ENCODE measurements around the gene KLK5.
A peak's percentile ranks its signal among the peaks of the same experiment; 100 is the strongest.
"Not testable (repeated sequence)": the region's sequence is repeated elsewhere in the genome, so short reads cannot be mapped to it uniquely, and the experiment has no call there.

Gene KLK5, protein sequence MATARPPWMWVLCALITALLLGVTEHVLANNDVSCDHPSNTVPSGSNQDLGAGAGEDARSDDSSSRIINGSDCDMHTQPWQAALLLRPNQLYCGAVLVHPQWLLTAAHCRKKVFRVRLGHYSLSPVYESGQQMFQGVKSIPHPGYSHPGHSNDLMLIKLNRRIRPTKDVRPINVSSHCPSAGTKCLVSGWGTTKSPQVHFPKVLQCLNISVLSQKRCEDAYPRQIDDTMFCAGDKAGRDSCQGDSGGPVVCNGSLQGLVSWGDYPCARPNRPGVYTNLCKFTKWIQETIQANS

DNA sequence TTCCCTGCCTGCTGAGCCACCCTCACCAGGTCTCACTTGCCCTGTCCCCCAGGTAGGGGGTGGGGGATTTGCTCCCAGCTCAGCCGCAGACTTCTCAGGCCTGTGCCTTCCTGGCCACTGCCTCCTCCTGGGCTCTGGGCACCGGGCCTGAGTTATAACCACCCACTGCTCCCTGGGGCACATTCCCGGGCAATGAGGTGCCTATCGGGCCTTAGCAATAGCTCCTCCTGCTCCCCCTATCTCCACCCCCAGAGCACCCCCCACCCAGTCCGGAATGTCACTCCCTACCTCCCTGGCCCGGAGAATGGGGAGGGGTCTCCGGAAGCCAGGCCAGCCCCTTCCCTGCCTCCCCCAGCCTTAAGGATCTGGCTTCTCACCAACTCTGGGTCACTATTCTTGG, at the start of gene KLK5:
Gene KLK5, minus strand, starts transcription at position 129 of the 400 bp plus-strand sequence. CDS start 381 bp downstream, outside the sequence.
- DNase-seq, result peak in 1 of 10 donors; percentile 55
- intact Hi-C loops (cut with DNase I), result no loop called here

DNA sequence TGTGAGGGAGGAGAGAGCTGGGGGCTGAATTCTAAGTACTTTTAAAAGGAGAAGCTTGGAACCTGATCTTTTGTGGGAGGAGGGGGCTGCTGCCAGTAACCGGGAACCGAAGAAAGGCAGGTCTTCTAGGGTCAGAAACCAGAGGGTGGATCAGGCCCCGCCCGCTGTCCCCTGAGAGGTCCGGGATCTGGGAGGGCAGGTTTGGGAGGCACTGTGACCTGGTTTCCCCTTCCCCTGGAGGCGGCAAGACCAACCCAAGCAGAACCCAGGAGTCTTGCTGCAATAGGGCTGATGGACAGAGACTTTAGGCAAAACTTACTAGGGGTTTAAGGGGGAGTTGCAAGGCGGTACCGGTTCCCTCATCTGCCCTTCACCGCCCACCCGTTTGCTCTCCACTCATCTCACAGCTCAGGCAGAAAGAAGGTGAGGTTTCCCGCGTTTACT, 49.3 kb upstream of the KLK5 start:
- intact Hi-C loops (cut with DNase I), result no loop called here
- no peak for DNase-seq

DNA sequence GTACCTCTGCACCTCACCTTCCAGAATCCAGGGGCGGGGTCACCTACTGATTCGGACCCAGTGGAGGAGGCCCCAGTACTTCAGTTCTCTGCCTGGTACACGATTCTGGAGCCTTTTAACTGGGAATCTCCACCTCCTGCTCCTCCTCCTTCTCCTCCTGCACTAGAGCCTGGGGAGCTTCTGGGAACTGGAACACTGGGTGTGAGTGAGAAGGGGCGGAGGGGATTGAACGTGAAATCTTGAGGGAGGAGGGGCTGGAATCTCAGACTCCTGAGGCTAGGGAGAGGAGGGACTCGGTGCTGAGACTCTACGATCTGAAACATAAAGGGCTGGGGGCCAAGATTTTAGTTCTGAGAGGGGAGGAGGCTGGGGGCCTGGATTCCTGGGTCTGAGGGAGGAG, 48.7 kb upstream of the KLK5 start, which contains the start of gene KLK8:
Gene KLK8, minus strand, starts transcription at position 90 of the 400 bp plus-strand sequence. CDS start 437 bp downstream, outside the sequence.
- DNase-seq, result no peak
- intact Hi-C loops (cut with DNase I), result no loop called here

DNA sequence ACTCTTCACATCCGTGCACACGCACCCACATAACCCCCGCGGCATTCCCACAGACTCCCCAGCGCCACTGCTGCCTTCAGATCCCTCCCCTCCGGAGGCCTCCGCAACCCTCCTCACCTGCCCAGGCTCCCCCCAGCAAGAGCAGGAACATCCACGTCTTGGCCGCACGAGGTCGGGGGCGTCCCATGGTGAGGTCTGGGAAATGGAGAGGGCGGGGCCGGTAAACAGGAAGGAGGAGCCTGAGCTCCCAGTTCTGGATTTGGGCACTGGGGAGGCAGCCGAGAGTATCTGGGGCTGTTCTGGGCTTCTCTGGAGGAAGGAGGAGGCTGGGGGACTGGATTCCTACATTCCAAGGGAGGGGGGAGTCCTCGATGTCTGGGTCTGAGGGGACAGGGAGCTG, 48.1 kb upstream of the KLK5 start:
- intact Hi-C loops (cut with DNase I), result no loop called here
- peak in 1 of 10 donors; percentile 37 for DNase-seq

DNA sequence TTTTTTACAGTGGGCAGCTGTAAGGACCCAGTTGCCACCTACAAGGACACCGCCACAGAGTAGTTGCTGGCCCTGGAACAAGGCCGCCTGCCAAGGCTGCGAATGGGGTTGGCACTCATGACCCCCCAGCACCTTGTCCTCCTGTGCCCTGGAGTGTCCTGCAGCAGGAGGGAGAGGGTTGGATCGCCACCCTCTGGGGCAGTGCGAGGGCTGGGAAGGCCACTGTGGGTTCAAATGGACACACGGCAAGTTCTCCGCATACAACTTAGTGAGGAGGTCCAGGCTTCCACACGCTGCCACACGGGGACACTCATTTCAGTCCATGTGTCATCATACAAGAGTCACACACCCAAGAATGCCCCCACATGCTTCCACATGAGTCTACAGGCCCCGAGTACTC, 47.6 kb upstream of the KLK5 start:
- peak in 1 of 10 donors; percentile 51 for DNase-seq
- intact Hi-C loops (cut with DNase I), result no loop called here

DNA sequence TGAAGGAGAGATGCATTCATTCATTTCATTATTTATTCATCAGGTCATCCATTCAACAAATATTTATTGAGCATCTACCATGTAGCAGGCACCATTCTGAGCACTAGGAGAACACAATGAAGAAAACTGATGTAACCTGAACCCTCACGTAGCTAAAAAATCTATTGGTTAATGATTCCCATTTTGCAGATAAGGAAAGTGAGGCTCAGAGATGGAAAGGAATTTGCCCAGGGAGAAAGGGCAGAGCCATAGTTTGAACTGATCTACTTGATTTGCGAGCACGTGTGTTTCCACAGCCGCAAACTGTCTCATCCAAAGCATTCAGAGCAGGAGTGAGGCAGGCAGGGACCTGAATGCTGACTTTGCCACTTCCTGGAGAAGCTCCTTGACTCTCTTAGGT, 45.8 kb upstream of the KLK5 start:
- DNase-seq, result no peak
- intact Hi-C loops (cut with DNase I), result no loop called here

DNA sequence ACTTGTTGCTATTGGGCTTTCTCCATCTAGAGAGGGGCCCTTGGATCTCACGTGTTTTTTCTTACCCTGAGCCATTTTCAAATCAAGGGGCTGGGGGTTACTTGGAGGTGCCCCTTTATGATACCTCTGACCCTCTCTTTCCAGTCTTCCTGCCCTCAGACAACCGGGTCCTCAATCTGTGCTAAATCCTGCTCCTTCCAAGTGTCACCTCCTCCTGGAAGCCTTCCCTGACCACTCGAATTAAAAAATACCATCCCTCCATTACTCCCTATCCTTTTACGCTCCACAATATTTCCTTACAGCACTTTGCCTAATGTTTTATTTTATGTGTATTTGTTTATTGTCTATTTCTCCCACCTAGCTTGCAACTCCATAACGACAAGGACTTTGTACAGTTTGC, 45.2 kb upstream of the KLK5 start:
- no peak for DNase-seq
- intact Hi-C loops (cut with DNase I), result no loop called here

DNA sequence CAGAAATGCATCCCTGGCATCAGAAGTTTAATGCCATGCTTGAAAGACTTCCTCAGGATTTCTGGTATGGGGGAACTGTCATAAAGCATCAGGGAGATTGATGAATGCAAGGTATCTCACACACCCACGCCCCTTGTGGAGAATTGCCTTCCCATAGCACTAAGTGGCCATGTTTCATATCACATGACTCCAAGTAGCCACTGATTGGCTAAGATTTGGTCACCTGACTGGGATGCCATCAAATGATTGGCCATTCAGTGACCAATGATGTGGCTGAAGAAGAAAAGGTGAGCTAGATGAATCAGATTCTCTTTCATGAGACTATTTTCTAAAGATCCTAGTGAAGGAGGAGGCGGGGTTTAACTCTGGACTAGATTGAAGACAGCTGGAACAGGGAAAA, 41.3 kb upstream of the KLK5 start:
- no peak for DNase-seq
- intact Hi-C loops (cut with DNase I), result no loop called here

DNA sequence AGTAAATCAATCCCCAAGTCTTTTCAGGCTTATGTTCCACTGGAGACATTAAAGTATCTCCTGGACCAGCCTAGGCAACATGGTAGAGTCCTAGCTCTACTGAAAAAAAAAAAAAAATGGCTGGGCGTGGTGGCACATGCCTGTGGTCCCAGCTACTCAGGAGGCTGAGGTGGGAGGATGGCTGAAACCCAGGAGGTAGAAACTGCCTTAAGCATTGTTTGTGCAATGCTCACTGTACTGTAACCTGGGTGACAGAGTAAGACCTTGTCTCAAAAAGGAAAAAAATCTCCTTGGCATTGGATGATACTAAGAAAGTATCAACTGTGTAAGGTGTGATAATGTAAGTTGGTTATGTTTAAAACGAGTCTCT, 39.8 kb upstream of the KLK5 start:
- intact Hi-C loops (cut with DNase I), result no loop called here
- DNase-seq, result no peak

DNA sequence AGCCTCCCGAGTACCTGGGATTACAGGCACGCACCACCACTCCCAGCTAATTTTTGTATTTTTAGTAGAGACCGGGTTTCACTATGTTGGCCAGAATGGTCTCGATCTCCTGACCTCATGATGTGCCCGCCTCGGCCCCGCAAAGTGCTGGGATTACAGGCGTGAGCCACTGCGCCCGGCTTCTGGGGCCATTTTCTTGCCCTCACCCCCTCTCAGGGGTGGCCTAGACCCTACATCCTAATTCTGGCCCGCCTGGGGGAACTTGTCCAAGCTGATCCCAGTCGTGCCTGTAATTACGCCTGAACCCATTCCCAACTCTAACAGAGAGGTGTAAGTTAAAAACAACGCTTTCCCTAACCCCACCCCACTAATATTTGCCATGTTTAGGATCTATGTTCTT, 31.6 kb upstream of the KLK5 start:
- DNase-seq, result peak in 1 of 10 donors; percentile 72
- intact Hi-C loops (cut with DNase I), result not testable (repeated sequence)

DNA sequence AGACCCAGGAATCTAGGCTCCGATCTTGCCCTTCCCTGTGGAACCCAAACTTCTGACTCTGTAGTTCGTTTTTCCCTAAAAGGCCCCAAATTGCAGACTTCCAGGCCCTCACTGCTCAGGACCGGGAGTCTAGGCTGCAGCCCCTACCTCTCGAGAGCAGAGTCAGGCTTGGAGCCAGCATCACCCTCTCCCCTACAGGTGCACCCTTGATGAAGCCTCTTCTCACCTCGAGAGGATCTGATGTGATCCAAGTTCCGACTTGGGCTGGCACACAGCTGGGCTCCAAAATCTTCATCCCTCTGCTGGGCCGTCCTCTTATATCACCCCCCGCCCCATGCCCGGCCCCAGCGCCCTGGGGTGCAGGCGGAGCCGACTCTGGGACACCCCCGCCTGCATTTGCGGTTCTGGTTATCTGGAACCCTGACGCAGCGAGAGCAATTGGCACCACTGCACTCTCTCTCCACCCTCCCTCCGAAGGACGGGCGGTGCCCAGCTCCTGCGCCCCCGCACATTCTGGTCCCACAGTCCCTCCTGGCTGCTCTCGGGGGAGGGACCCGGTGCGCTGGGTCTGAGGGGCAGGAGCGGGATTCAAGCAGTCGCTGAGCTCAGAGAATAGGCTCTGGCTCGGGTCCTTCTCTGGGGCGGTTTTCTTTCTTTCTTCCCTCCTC, 30.9 kb upstream of the KLK5 start, which contains the start of gene KLK7:
Gene KLK7, minus strand, starts transcription at position 293 of the 668 bp plus-strand sequence. CDS start 1,518 bp downstream, outside the sequence.
- intact Hi-C loops (cut with DNase I), result no loop called here
- peak in 6 of 10 donors; percentile 19 to 91 (median 58) for DNase-seq

DNA sequence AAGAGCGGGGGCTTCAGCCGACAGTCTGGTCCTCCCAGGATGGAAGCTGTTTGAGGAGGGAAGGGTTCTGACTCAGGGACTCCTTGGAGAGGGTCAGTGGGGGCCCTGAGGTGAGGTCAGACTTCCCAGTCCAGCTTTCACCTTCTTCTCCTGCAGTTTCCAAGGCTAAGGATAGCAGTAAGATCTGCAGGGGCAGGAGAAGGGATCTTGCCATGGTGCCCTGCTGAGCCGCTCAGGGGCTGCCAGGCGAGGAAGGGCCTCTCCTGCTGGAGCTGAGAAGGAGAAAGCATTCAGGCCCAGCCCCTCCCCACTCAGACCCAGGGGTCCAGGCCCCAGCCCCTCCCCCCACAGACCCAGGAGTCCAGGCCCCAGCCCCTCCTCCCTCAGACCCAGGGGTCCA, 29.3 kb upstream of the KLK5 start:
- intact Hi-C loops (cut with DNase I), result no loop called here
- peak in 1 of 10 donors; percentile 31 for DNase-seq

DNA sequence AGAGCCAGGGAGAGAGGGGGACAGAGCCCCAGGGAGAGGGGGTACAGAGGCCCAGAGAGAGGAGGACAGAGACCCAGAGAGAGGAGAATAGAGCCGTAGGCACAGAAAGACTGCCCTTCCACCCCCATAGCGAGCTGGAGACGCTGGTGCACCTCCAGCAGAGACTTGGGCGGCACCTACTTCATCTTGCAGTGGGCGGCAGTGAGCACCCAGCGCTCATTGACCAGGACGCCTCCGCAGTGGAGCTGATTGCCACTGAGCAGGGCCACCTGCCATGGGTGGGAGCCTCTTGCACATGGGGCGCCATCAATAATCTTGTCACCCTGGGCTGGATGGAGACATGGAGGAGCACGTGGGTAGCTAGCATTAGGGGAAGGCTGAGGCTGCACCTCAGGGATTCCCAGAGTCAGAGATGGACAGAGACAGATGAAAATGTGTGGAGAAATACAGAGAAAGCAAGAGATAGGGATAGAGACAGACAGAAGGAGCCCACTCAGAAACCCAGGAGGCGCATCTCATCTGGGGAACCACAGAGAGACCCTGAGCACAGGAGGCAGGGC, 28.8 kb upstream of the KLK5 start:
- intact Hi-C loops (cut with DNase I), result no loop called here

DNA sequence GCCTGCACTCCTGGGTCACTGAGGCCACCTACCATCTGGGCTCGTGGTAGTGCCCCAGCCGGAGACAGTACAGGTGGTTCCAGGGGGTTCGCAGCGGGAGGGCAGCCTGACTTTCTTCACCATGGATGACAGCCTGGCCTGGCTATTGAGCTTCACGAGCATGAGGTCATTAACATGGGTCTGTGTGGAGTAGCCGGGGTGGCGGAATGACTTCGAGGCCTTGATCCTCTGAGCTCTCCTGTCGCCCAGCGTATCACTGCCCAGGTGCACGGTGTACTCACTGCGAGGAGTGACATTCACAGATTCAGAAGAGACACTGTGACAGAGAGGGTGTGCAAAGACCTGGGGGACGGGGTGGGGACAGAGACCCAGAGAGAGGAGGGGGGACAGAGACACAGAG, 27.4 kb upstream of the KLK5 start:
- no peak for DNase-seq
- intact Hi-C loops (cut with DNase I), result no loop called here

More for the DNA sequence above, 28.8 kb upstream of the KLK5 start:
- no peak for DNase-seq

DNA sequence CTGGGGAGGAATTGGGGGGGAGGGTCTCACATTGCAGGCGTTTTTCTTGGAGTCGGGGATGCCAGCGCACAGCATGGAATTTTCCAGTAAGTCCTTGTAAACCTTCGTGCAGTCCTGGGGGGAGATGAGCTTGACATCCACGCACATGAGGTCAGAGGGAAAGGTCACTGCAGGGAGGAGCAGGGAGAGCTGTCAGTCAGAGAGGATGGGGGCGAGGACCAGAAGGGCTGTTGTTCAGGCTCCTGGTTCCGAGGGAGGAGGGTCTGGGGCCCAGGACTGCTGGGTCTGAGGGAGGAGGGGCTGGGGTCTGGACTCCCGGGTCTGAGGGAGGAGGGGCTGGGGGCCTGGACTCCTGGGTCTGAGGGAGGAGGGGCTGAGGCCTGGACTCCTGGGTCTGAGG, 26.9 kb upstream of the KLK5 start:
- intact Hi-C loops (cut with DNase I), result no loop called here
- DNase-seq, result no peak

DNA sequence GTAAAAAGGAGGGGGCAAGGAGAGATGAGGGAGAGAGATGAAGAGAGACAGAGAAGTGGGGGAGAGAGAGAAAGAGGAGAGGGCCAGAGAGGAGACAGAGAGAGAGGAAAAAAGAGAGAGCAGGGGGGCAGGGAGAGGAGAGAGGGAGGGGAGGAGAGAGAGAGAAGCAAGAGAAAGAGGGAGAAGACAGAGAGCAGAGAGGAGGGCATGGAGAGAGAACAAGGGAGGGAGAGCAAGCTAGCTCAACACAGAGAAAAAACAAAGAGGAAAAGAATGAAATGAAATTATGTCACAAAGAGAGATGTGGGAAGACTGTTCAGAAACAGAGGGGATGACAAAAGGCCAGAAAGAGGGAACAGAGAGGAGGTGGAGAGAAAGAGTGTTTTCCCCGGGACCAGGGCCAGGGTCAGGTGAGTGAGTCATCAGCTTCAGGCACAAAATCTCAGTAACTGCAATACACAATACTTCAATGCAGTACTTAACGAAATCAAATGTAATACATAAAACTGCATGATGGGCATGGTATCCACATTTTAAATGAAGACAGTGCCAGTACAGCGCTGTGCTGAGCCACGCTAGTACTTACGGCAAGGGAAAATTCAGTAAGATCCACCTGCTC, 26.0 kb upstream of the KLK5 start:
- DNase-seq, result no peak

DNA sequence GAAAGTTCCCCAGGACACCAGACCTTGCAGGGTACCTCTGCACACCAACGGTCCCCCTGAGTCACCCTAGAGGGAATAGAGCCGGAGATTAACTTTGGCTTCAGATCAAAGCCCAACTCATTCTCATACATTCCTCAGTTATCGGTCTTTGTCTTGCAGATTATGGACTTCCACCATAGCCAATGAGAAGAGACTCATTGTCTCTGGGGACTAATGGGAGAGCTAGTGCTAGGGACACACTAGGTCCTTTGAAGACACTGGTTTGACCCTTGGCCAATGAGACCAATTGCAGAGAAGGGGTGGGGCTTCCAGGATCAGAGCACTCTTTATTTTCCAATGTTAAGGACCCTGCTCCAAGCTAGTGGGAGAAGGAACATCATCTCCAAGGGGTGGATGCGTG, 24.8 kb upstream of the KLK5 start:
- intact Hi-C loops (cut with DNase I), result no loop called here
- no peak for DNase-seq

More for the DNA sequence above, 26.0 kb upstream of the KLK5 start:
- intact Hi-C loops (cut with DNase I), result no loop called here

DNA sequence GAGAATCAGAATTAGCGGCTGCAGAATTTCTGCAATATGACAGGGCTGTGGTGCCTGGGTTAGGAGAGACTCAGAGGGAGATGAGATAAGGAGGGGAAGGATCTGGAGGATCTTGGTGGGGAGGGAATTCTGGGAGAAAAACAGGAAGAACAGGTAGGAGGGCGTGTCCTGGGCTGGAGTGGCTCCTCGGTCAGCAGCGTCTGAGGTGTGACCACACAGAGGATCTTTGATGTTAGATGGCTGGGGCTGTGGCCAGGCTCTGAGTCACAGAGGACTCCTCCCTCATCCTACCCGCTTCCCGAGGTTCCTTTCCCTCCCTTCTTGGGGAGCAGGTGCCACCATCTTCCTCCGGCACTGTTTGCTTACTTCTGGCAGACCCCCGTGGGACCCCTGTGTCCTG, 22.9 kb upstream of the KLK5 start:
- DNase-seq, result no peak
- intact Hi-C loops (cut with DNase I), result no loop called here

DNA sequence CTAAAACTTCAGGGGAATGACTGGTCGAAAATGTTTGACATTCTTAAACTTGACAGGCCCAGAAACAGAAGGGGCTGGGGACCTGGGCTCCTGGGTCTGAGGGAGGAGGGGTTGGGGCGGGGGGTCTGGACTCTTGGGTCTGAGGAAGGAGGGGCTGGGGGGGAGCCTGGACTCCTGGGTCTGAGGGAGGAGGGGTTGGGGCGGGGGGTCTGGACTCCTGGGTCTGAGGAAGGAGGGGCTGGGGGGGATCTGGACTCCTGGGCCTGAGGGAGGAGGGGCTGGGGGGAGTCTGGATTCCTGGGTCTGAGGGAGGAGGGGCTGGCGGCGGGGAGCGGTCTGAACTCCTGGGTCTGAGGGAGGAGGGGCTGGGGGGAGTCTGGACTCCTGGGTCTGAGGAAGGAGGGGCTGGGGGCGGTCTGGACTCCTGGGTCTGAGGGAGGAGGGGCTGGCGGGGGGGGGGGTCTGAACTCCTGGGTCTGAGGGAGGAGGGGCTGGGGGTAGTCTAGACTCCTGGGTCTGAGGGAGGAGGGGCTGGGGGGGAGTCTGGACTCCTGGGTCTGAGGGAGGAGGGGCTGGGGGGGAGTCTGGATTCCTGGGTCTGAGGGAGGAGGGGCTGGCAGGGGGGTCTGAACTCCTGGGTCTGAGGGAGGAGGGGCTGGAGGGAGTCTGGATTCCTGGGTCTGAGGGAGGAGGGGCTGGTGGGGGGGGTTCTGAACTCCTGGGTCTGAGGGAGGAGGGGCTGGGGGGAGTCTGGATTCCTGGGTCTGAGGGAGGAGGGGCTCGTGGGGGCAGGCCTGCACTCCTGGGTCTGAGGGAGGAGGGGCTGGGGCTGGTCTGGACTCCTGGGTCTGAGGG, 22.1 kb upstream of the KLK5 start:
- DNase-seq, result no peak

DNA sequence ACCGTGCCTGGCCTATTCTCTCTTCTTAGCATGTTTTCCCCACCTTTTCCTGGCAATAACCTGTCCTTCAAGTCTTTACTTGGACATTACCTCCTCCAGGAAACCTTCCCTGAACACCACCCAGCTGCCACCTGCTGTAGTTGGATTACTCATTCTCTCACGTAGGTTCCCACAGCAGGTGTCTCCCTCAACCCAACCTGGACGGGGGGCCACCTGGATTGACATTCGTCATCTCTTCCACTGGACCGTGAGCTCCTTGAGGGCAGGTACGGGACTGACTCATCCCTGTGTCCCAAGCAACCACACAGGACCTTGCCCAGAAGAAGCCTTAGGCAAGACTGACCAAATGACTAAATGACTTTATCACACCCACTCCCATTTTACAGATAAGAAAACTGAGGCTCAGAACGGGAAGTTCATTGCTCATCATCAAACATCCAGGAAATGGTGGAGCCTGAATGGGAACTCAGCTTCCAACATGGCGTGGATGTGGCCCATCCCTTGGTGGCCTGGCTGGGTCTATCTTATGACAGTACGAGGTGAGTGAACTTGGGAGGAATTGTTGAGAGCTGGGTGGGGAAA, 20.0 kb upstream of the KLK5 start:
- intact Hi-C loops (cut with DNase I), result no loop called here

More for the DNA sequence above, 22.1 kb upstream of the KLK5 start:
- intact Hi-C loops (cut with DNase I), result no loop called here

More for the DNA sequence above, 20.0 kb upstream of the KLK5 start:
- DNase-seq, result no peak
